ENCODE data around the gene DDIT4. TPM values are rescaled to one million over a fixed set of nuclear protein-coding genes. Genes with fewer than 3 reads are reported as not detected.

DDIT4 gene
- total and polyA plus RNA-seq, 9 of the 15 experiments (the other 6 are each of a cell fraction or from before 2014, with no cell fraction given): 8.2 to 675 (median 159) TPM

DNA sequence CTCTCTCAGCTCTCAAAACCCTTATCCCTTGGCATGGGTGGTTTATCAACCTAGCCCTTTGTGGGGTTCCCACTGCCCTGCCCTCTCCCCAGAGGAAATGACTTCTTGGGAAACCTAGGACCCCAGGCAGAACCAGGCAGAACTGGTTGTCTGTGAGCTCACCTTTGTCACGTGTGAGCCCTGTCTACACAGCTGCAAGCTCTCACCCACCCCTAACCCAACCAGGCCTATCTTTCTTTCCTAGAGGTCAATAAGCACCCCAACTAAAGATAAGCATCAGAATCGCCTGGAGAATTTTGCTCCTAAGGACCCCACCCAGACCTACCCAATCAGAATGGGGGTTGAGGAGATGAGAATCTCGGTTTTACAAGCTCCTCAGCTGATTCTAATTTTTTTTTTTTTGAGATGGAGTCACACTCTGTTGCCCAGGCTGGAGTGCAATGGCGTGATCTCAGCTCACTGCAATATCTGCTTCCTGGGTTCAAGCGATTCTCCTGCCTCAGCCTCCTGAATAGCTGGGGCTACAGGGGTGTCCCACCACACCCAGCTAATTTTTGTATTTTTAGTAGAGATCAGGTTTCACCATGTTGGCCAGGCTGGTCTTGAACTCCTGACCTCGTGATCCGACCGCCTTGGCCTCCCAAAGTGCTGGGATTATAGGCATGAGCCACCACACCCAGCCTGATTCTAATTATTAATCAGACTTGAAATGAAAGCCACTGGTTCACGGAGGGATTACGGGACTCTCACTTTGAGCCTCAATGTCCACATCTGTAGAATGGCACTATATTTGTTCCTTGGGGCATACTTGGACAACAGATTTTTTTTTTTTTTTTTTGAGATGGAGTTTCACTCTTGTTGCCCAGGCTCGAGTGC is 7.5 kb upstream of the DDIT4 start (continued):
- TF ChIP-seq POLR2H (tag; IDR thresholded peaks at IDR 0.05; ENCODE audit: low read depth) (no peak), ZNF263 (CRISPR knock-in tag; IDR thresholded peaks at IDR 0.05; ENCODE audit: borderline replicate concordance) (0 out of 2 replicates have a peak, but pooled peaks have one; percentile 12), TCF7L2 (IDR thresholded peaks at IDR 0.05; ENCODE audit: low read depth, low read length) (no peak), SIN3A (IDR thresholded peaks at IDR 0.05; ENCODE audit: borderline replicate concordance in 2 of 2, control insufficient read depth in 1 of 2, low read depth in 2 of 2, low read length in 2 of 2) (no peak), RBM25 (IDR thresholded peaks at IDR 0.05; ENCODE audit: low read depth, low read length, severe bottlenecking) (peak; percentile 87), TEAD2 (tag; IDR thresholded peaks at IDR 0.05) (no peak), C11orf30 (IDR thresholded peaks at IDR 0.05; ENCODE audit: low read depth) (no peak), MCM5 (IDR thresholded peaks at IDR 0.05; ENCODE audit: low read depth) (no peak), ZNF197 (CRISPR knock-in tag; IDR thresholded peaks at IDR 0.05; ENCODE audit: low read depth) (no peak), ZNF184 (CRISPR knock-in tag; IDR thresholded peaks at IDR 0.05) (no peak), NR4A1 (CRISPR knock-in tag; IDR thresholded peaks at IDR 0.05) (no peak), NR4A1 (tag; IDR thresholded peaks at IDR 0.05) (no peak), SLC30A9 (CRISPR knock-in tag; IDR thresholded peaks at IDR 0.05) (no peak), HNRNPLL (IDR thresholded peaks at IDR 0.05; ENCODE audit: low read depth, low read length, poor library complexity, severe bottlenecking) (no peak)
- TF ChIP-seq, protein P1, sequence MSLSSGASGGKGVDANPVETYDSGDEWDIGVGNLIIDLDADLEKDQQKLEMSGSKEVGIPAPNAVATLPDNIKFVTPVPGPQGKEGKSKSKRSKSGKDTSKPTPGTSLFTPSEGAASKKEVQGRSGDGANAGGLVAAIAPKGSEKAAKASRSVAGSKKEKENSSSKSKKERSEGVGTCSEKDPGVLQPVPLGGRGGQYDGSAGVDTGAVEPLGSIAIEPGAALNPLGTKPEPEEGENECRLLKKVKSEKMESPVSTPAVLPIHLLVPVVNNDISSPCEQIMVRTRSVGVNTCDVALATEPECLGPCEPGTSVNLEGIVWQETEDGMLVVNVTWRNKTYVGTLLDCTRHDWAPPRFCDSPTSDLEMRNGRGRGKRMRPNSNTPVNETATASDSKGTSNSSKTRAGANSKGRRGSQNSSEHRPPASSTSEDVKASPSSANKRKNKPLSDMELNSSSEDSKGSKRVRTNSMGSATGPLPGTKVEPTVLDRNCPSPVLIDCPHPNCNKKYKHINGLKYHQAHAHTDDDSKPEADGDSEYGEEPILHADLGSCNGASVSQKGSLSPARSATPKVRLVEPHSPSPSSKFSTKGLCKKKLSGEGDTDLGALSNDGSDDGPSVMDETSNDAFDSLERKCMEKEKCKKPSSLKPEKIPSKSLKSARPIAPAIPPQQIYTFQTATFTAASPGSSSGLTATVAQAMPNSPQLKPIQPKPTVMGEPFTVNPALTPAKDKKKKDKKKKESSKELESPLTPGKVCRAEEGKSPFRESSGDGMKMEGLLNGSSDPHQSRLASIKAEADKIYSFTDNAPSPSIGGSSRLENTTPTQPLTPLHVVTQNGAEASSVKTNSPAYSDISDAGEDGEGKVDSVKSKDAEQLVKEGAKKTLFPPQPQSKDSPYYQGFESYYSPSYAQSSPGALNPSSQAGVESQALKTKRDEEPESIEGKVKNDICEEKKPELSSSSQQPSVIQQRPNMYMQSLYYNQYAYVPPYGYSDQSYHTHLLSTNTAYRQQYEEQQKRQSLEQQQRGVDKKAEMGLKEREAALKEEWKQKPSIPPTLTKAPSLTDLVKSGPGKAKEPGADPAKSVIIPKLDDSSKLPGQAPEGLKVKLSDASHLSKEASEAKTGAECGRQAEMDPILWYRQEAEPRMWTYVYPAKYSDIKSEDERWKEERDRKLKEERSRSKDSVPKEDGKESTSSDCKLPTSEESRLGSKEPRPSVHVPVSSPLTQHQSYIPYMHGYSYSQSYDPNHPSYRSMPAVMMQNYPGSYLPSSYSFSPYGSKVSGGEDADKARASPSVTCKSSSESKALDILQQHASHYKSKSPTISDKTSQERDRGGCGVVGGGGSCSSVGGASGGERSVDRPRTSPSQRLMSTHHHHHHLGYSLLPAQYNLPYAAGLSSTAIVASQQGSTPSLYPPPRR (CRISPR knock-in tag; IDR thresholded peaks at IDR 0.05; ENCODE audit: borderline replicate concordance): no peak
- TF ChIP-seq, protein P2, sequence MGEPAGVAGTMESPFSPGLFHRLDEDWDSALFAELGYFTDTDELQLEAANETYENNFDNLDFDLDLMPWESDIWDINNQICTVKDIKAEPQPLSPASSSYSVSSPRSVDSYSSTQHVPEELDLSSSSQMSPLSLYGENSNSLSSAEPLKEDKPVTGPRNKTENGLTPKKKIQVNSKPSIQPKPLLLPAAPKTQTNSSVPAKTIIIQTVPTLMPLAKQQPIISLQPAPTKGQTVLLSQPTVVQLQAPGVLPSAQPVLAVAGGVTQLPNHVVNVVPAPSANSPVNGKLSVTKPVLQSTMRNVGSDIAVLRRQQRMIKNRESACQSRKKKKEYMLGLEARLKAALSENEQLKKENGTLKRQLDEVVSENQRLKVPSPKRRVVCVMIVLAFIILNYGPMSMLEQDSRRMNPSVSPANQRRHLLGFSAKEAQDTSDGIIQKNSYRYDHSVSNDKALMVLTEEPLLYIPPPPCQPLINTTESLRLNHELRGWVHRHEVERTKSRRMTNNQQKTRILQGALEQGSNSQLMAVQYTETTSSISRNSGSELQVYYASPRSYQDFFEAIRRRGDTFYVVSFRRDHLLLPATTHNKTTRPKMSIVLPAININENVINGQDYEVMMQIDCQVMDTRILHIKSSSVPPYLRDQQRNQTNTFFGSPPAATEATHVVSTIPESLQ (CRISPR knock-in tag; IDR thresholded peaks at IDR 0.05): 0 out of 2 replicates have a peak, but pooled peaks have one; percentile 19
- TF ChIP-seq, protein P3, sequence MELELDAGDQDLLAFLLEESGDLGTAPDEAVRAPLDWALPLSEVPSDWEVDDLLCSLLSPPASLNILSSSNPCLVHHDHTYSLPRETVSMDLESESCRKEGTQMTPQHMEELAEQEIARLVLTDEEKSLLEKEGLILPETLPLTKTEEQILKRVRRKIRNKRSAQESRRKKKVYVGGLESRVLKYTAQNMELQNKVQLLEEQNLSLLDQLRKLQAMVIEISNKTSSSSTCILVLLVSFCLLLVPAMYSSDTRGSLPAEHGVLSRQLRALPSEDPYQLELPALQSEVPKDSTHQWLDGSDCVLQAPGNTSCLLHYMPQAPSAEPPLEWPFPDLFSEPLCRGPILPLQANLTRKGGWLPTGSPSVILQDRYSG (tag; conservative IDR thresholded peaks at IDR 0.05; ENCODE audit: low read depth): no peak
- TF ChIP-seq, protein P4, sequence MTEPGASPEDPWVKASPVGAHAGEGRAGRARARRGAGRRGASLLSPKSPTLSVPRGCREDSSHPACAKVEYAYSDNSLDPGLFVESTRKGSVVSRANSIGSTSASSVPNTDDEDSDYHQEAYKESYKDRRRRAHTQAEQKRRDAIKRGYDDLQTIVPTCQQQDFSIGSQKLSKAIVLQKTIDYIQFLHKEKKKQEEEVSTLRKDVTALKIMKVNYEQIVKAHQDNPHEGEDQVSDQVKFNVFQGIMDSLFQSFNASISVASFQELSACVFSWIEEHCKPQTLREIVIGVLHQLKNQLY (CRISPR knock-in tag; conservative IDR thresholded peaks at IDR 0.05): no peak
